LNCaP clone FGC (cell line): Measurements from ENCODE around the gene REXO1.

Experiments used
- DNase-seq: peaks from one replicate; pipeline ENCODE4 v3.0.0-alpha.2; 2011; ENCODE audit warnings: low read depth
- H3K4me3 ChIP-seq: 2 replicates; pipeline ENCODE4 v1.5.1; 2011; ENCODE audit warnings: mild to moderate bottlenecking, low read depth, low read length, control low read depth
- CTCF ChIP-seq: IDR thresholded peaks from 2 replicates; pipeline ENCODE4 v1.5.1; 2012; ENCODE audit warnings: mild to moderate bottlenecking; ENCODE audit not compliant: control insufficient read depth, insufficient read depth; ENCODE audit errors: extremely low read depth

Gene REXO1

GRCh38 chr19:1818549-1819195, 29.6 kb downstream of the REXO1 start:
- DNase-seq, result no peak
- TF ChIP-seq CTCF, result no peak
- H3K4me3 ChIP-seq, result no peak overlapping the region

GRCh38 chr19:1817553-1818179, 30.6 kb downstream of the REXO1 start:
- DNase-seq, result no peak
- TF ChIP-seq CTCF, result no peak
- H3K4me3 ChIP-seq, result no peak overlapping the region

GRCh38 chr19:1816530-1817298, 31.6 kb downstream of the REXO1 start:
- no peak for DNase-seq
- no peak overlapping the region for H3K4me3 ChIP-seq
- TF ChIP-seq CTCF, result no peak

- H3K4me3 ChIP-seq, result no peak overlapping the region
- no peak for DNase-seq
- TF ChIP-seq CTCF, result no peak
Measured at GRCh38 chr19:1815605-1816529, 32.4 kb downstream of the REXO1 start.

GRCh38 chr19:1814833-1815604, 33.3 kb downstream of the REXO1 start:
- TF ChIP-seq CTCF, result no peak
- DNase-seq, result no peak
- no peak overlapping the region for H3K4me3 ChIP-seq

GRCh38 chr19:1814391-1814790, 33.9 kb downstream of the REXO1 start:
- no peak for TF ChIP-seq CTCF
- no peak overlapping the region for H3K4me3 ChIP-seq
- no peak for DNase-seq
